Lung (tissue), 12 donors: ENCODE measurements around the gene RFX4. TPM values are rescaled to one million over a fixed set of nuclear protein-coding genes. Genes with fewer than 3 reads are reported as not detected.

Experiments used
- ATAC-seq: fragments of 200-7000 bp; cut with Tn5 transposase; one replicate; pipeline ENCODE4 v1.9.1; 2020; ENCODE audit warnings: moderate number of reproducible peaks; ENCODE audit not compliant: insufficient read depth, low FRiP score
- DNase-seq, 3 donors: peaks; one replicate each; pipeline ENCODE4 v3.0.0-alpha.2; 2013 to 2017
- H3K27ac ChIP-seq, 2 donors: one replicate each; pipeline ENCODE4 v1.5.1; 2013; ENCODE audit warnings: mild to moderate bottlenecking in 2 of 2, moderate library complexity in 2 of 2, control low read depth in 1 of 2, inconsistent platforms in 1 of 2, low read depth in 1 of 2, low read length in 1 of 2
- H3K27me3 ChIP-seq, 3 donors: one replicate each; pipeline ENCODE4 v1.5.1; 2013; ENCODE audit warnings: low read length in 2 of 3; ENCODE audit not compliant: control insufficient read depth in 3 of 3, insufficient read depth in 3 of 3
- H3K36me3 ChIP-seq, 4 donors: one replicate each; pipeline ENCODE4 v1.5.1; 2013; ENCODE audit warnings: low read length in 4 of 4, mild to moderate bottlenecking in 1 of 4, moderate library complexity in 1 of 4; ENCODE audit not compliant: control insufficient read depth in 4 of 4, insufficient read depth in 4 of 4
- H3K4me1 ChIP-seq, 5 donors: one replicate each; pipeline ENCODE4 v1.5.1; 2013; ENCODE audit warnings: low read length in 5 of 5, mild to moderate bottlenecking in 2 of 5, moderate library complexity in 1 of 5; ENCODE audit not compliant: control insufficient read depth in 5 of 5, insufficient read depth in 5 of 5
- H3K4me3 ChIP-seq: one replicate; pipeline ENCODE4 v1.5.1; 2013; ENCODE audit warnings: mild to moderate bottlenecking, control low read depth, moderate library complexity
- H3K9ac ChIP-seq, 2 donors: one replicate each; pipeline ENCODE4 v1.5.1; 2013; ENCODE audit warnings: low read length in 2 of 2, control low read depth in 1 of 2; ENCODE audit not compliant: insufficient read depth in 1 of 2
- H3K9me3 ChIP-seq, 4 donors: one replicate each; pipeline ENCODE4 v1.5.1; 2013; ENCODE audit warnings: low read length in 3 of 4, mild to moderate bottlenecking in 1 of 4, moderate library complexity in 1 of 4; ENCODE audit not compliant: control insufficient read depth in 4 of 4, insufficient read depth in 3 of 4
- WGBS, 2 donors: extraction: QIAGEN DNeasy Blood & Tissue Kit; methylation state at CpG; one replicate each; pipeline ENCODE4 v1.1.7; 2013; 5-methylcytosine and 5-hydroxymethylcytosine counted together
- polyA plus RNA-seq, 2 donors: library from polyadenylated mRNA; stranded (reverse); fragments of 200-250 nt; gene quantifications; one replicate each; pipeline ENCODE4 v1.2.1, GENCODE V29; 2013
- total RNA-seq, 2 donors: library from RNA; depleted of rRNA in 1 of 2; stranded (reverse); fragments of >200 nt in 1 of 2; gene quantifications; one replicate each; pipeline ENCODE4 v1.2.1, GENCODE V29; 2014 to 2021
- TF ChIP-seq, protein P1 (sequence below): IDR thresholded peaks from 2 replicates; pipeline ENCODE4 v1.5.1; 2012; ENCODE audit warnings: mild to moderate bottlenecking; ENCODE audit errors: control extremely low read depth, extremely low read depth
- donor health status: control.
- donor health status: control.
- donor health status: Bipolar disorder and iron deficiency.
- donor health status: healthy.
- donor health status: DM: yes; HTN: yes; CAD: no.

The RFX4 gene
- total and polyA plus RNA-seq, 4 donors, result not detected

DNA sequence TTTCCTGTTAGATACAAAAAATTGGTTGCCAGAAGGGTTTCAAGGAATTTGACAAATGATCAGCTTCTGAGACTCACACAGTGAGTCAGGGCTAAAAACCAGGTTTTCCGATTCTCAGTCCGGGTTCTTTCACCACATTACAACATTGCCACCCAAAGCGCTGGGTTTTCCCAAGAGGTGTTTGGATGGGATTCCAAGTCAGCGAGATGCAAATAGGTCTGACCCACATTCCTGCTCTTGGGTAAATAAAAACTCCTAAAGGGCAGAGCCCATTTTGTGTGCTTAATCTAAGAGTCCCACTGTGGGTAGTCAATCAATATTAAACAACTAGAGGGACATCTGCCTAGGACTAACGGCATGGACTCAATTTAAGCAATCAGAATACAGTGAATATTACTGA, 186.3 kb downstream of the RFX4 start:
- Histone ChIP-seq H3K27ac (no peak overlapping the region), H3K36me3 (no peaks in the 10 kb centered on the region), H3K4me3 (no peak overlapping the region), H3K9ac (no peak overlapping the region), H3K27me3 (no peaks in the 10 kb centered on the region), H3K9me3 (peaks cover 0 to 2% (median 0%) of the 10 kb centered on the region in 4 donors), H3K4me1 (peaks cover 0 to 9% (median 0%) of the 10 kb centered on the region in 5 donors)
- TF ChIP-seq, protein P1, sequence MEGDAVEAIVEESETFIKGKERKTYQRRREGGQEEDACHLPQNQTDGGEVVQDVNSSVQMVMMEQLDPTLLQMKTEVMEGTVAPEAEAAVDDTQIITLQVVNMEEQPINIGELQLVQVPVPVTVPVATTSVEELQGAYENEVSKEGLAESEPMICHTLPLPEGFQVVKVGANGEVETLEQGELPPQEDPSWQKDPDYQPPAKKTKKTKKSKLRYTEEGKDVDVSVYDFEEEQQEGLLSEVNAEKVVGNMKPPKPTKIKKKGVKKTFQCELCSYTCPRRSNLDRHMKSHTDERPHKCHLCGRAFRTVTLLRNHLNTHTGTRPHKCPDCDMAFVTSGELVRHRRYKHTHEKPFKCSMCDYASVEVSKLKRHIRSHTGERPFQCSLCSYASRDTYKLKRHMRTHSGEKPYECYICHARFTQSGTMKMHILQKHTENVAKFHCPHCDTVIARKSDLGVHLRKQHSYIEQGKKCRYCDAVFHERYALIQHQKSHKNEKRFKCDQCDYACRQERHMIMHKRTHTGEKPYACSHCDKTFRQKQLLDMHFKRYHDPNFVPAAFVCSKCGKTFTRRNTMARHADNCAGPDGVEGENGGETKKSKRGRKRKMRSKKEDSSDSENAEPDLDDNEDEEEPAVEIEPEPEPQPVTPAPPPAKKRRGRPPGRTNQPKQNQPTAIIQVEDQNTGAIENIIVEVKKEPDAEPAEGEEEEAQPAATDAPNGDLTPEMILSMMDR, result no peak
- 35 to 57% methylated on average over 5 of the region's 5 CpGs for WGBS, 2 donors
- DNase-seq (no peak), ATAC-seq (no peak)

DNA sequence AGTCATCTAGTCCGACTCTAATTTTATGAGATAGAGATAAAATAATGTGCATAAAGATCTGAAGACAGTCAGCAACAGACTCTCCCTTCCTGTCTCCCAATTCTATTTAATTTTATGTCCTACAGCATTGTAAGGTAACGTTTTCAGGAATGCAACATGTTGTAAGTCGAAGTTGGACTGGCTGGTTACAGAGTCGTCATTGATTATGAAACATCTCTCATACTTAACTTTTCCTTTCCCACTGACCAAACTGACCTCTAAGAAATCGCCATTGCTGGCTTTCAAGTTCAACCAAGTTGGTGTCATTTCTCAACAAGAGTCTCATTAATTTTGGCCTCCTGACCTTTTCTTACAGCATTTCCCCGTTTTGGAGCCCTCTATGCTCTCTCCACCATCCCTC, 186.7 kb downstream of the RFX4 start:
- TF ChIP-seq, protein P1, result no peak
- Histone ChIP-seq H3K4me1 (peaks cover 0 to 9% (median 0%) of the 10 kb centered on the region in 5 donors), H3K27ac (no peak overlapping the region), H3K36me3 (peaks cover 0 to 4% (median 0%) of the 10 kb centered on the region in 4 donors), H3K9ac (no peak overlapping the region), H3K4me3 (no peak overlapping the region), H3K9me3 (no peaks in the 10 kb centered on the region), H3K27me3 (no peaks in the 10 kb centered on the region)
- no peak for DNase-seq
- ATAC-seq, result no peak
- 48 to 62% methylated on average over 6 of the region's 6 CpGs for WGBS, 2 donors

DNA sequence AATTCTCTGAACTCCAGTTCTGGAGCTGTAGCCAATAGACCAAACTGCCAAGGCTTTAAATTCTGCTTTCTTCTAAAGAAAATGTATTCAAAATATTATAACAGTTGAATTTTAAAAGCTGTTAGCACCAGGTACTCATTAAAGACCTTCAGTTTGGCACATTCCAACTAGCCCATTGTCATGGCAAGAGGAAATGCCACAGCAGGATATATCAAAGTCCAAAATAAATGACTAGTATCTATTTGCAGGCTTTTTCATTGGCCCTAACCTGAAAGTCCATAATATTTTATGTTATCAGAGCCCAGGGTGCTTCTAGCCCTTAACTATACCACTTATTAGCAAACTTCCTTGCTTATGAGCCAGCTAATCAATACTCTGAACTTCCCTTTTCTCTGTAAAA, 188.6 kb downstream of the RFX4 start:
- Histone ChIP-seq H3K27me3 (no peaks in the 10 kb centered on the region), H3K36me3 (peaks cover 0 to 6% (median 0%) of the 10 kb centered on the region in 4 donors), H3K4me3 (no peak overlapping the region), H3K4me1 (peaks cover 0 to 23% (median 10%) of the 10 kb centered on the region in 5 donors), H3K9me3 (no peaks in the 10 kb centered on the region), H3K27ac (no peak overlapping the region), H3K9ac (no peak overlapping the region)
- TF ChIP-seq, protein P1, result no peak
- DNase-seq, result no peak
- no peak for ATAC-seq
